Omental fat pad (tissue), 4 donors: ENCODE results near the gene DHX58. TPM values are rescaled to one million over a fixed set of nuclear protein-coding genes. Genes with fewer than 3 reads are reported as not detected.

Source experiments
- ATAC-seq: fragments of 150-250 bp; one replicate; pipeline ENCODE4 v1.9.1; 2016; ENCODE audit warnings: mild to moderate bottlenecking, moderate library complexity; ENCODE audit not compliant: low FRiP score
- DNase-seq: peaks from one replicate; pipeline ENCODE4 v3.0.0-alpha.2; 2019; ENCODE audit warnings: low spot score
- CTCF ChIP-seq, 3 donors: fragments of 450-650 bp; IDR thresholded peaks; one replicate each; pipeline ENCODE4 v1.5.1; 2016 to 2017; ENCODE audit warnings: antibody characterized with exemption in 3 of 3, mild to moderate bottlenecking in 3 of 3, moderate library complexity in 2 of 3
- total RNA-seq, 4 donors: library from RNA; depleted of rRNA; stranded (reverse); fragments of >200 nt; gene quantifications; one replicate each; pipeline ENCODE4 v1.1.0, GENCODE V29; 2016

DHX58 gene
- total RNA-seq, 4 donors from 2014 or later: 7.8 to 21.8 (median 10.2) TPM

DNA sequence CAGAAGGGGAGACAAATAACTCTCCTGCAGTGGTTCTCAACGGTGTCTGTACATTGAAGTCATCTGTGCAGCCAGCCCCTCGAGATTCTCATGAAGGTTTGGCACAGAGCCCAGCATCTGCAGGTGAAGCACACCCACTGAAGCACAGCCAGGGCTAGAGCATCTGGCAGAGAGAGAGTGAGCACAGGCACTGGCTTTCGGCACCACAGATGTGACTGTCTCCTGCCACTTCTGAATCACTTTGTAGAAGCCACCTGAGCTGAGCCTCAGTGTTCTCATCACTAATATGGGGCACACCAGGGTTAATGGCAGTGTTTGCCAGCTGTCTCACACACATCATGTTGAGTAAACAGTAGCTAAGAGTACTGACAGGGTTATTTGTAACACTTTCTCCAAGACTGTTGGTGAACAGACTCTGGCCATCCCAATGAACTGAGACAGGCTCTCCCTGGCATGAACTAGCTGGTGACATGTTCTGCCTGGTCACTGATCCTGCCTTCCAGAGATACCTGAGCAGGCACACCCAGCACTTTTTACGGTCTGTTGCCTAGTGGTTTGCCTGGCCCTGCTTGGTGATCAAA lies 21.0 kb upstream of the DHX58 start:
- no peak for ATAC-seq
- no peak for TF ChIP-seq CTCF (IDR thresholded peaks at IDR 0.05)
- DNase-seq: no peak

DNA sequence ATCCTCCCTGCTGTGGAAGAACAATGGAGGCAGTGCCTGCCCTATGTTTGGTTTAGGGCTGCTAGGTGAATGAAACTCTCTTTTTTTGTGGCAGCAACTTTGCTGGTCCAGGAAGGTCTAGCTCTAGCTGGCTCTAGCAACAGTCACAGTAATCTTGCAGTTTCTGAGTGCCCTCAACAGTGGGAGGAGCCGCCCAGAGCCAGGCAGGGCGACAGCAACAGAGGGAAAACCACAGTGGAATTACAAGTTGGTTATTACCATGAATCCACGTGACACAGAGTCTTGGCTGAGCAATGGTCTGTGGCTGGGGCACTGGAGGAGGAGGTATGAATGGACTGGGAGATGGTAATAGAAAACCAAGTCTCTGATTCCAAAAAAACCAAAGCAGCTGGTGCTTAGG lies 20.4 kb upstream of the DHX58 start:
- no peak for TF ChIP-seq CTCF (IDR thresholded peaks at IDR 0.05)
- no peak for DNase-seq
- ATAC-seq: no peak

DNA sequence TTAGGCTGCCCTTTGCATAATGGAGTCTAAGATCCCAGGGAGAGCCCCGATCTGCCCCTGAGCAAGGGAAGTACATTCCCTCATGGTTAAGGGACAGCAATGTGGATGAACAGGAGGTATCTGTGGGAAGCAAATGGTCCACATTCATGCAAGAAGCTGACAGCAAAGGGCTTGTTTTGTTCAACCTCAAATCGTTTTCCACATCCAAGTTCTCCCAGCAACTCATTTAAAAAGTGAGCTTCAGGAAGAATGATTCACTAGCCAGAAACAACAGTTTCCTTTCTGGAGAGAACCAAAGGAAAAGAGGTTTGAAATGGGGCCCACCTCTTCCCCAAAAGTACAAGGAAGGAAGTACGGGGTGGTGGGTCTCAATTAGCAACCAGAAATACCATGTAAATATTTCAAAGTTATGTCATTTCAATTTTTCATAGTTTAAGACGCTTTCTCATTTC lies 19.5 kb upstream of the DHX58 start:
- DNase-seq (no peak), ATAC-seq (no peak)
- no peak for TF ChIP-seq CTCF (IDR thresholded peaks at IDR 0.05)

GRCh38 chr17:42131232-42131631 lies 18.7 kb upstream of the DHX58 start:
- no peak for TF ChIP-seq CTCF (IDR thresholded peaks at IDR 0.05)
- DNase-seq (no peak), ATAC-seq (no peak)

GRCh38 chr17:42130310-42130936 lies 17.9 kb upstream of the DHX58 start:
- no peak for TF ChIP-seq CTCF (IDR thresholded peaks at IDR 0.05)
- ATAC-seq (no peak), DNase-seq (no peak)

- TF ChIP-seq CTCF (IDR thresholded peaks at IDR 0.05): no peak
- DNase-seq (no peak), ATAC-seq (no peak)
Measured at GRCh38 chr17:42129109-42129837, 16.8 kb upstream of the DHX58 start.
